ENCODE results near the gene MAML1.
A peak's percentile ranks its signal among the peaks of the same experiment; 100 is the strongest.
"Not testable (repeated sequence)": the region's sequence is repeated elsewhere in the genome, so short reads cannot be mapped to it uniquely, and the experiment has no call there.

Gene MAML1

GRCh38 chr5:179732412-179732917, at the start of gene MAML1:
Gene MAML1, plus strand, starts transcription at chr5:179732822. Its CDS starts 291 bp downstream, at chr5:179733113.
- Histone ChIP-seq H3K9ac (ENCODE audit: low read length in 2 of 2) (peak within 1 kb of the TSS; percentile 70 to 83), H3K27ac (ENCODE audit: low read length) (peak within 1 kb of the TSS; percentile 76), H3K9me3 (ENCODE audit: control insufficient read depth in 2 of 2, low read length in 2 of 2) (no peaks in the 10 kb centered on the region), H3K36me3 (ENCODE audit: control insufficient read depth in 2 of 2, insufficient read depth in 2 of 2, low read length in 2 of 2) (peaks cover 13 to 22% of the 10 kb centered on the region in 2 donors), H3K27me3 (ENCODE audit: control insufficient read depth in 1 of 2, insufficient read depth in 2 of 2, low read length in 2 of 2) (no peaks in the 10 kb centered on the region), H3K4me1 (ENCODE audit: control insufficient read depth, insufficient read depth, low read length) (peaks cover 18% of the 10 kb centered on the region), H3K4me3 (ENCODE audit: low read length in 2 of 2) (peak within 1 kb of the TSS; percentile 87 to 96)

- not testable (repeated sequence) for H3K9me3 ChIP-seq (ENCODE audit: control insufficient read depth in 2 of 2, low read length in 2 of 2); H3K36me3 ChIP-seq (ENCODE audit: control insufficient read depth in 2 of 2, insufficient read depth in 2 of 2, low read length in 2 of 2); H3K27me3 ChIP-seq (ENCODE audit: control insufficient read depth in 1 of 2, insufficient read depth in 2 of 2, low read length in 2 of 2); H3K4me3 ChIP-seq (ENCODE audit: low read length in 2 of 2); H3K27ac ChIP-seq (ENCODE audit: low read length); H3K4me1 ChIP-seq (ENCODE audit: control insufficient read depth, insufficient read depth, low read length); H3K9ac ChIP-seq (ENCODE audit: low read length in 2 of 2)
Observed at GRCh38 chr5:179689212-179689611, 43.4 kb upstream of the MAML1 start.

GRCh38 chr5:179694561-179694960, 38.1 kb upstream of the MAML1 start:
- Histone ChIP-seq H3K36me3 (ENCODE audit: control insufficient read depth in 2 of 2, insufficient read depth in 2 of 2, low read length in 2 of 2) (no peaks in the 10 kb centered on the region), H3K27me3 (ENCODE audit: control insufficient read depth in 1 of 2, insufficient read depth in 2 of 2, low read length in 2 of 2) (no peaks in the 10 kb centered on the region), H3K4me3 (ENCODE audit: low read length in 2 of 2) (no peak overlapping the region), H3K27ac (ENCODE audit: low read length) (no peak overlapping the region), H3K4me1 (ENCODE audit: control insufficient read depth, insufficient read depth, low read length) (peaks cover 6% of the 10 kb centered on the region), H3K9ac (ENCODE audit: low read length in 2 of 2) (no peak overlapping the region), H3K9me3 (ENCODE audit: control insufficient read depth in 2 of 2, low read length in 2 of 2) (no peaks in the 10 kb centered on the region)

GRCh38 chr5:179696603-179697002, 36.0 kb upstream of the MAML1 start:
- peaks cover 17% of the 10 kb centered on the region for H3K4me1 ChIP-seq (ENCODE audit: control insufficient read depth, insufficient read depth, low read length)
- H3K9ac ChIP-seq (ENCODE audit: low read length in 2 of 2), result no peak overlapping the region
- no peak overlapping the region for H3K4me3 ChIP-seq (ENCODE audit: low read length in 2 of 2)
- no peak overlapping the region for H3K27ac ChIP-seq (ENCODE audit: low read length)
- no peaks in the 10 kb centered on the region for H3K27me3 ChIP-seq (ENCODE audit: control insufficient read depth in 1 of 2, insufficient read depth in 2 of 2, low read length in 2 of 2)
- H3K9me3 ChIP-seq (ENCODE audit: control insufficient read depth in 2 of 2, low read length in 2 of 2), result no peaks in the 10 kb centered on the region
- no peaks in the 10 kb centered on the region for H3K36me3 ChIP-seq (ENCODE audit: control insufficient read depth in 2 of 2, insufficient read depth in 2 of 2, low read length in 2 of 2)

GRCh38 chr5:179697108-179697507, 35.5 kb upstream of the MAML1 start:
- H3K4me3 ChIP-seq (ENCODE audit: low read length in 2 of 2), result no peak overlapping the region
- H3K27ac ChIP-seq (ENCODE audit: low read length), result peak overlapping the region; percentile 94

GRCh38 chr5:179697543-179697942, 35.1 kb upstream of the MAML1 start:
- H3K36me3 ChIP-seq (ENCODE audit: control insufficient read depth in 2 of 2, insufficient read depth in 2 of 2, low read length in 2 of 2); H3K27me3 ChIP-seq (ENCODE audit: control insufficient read depth in 1 of 2, insufficient read depth in 2 of 2, low read length in 2 of 2); H3K9me3 ChIP-seq (ENCODE audit: control insufficient read depth in 2 of 2, low read length in 2 of 2): not testable (repeated sequence)
- Histone ChIP-seq H3K27ac (ENCODE audit: low read length) (peak overlapping the region; percentile 94), H3K9ac (ENCODE audit: low read length in 2 of 2) (peak overlapping the region; percentile 88 to 90), H3K4me3 (ENCODE audit: low read length in 2 of 2) (peak overlapping the region; percentile 73 to 88), H3K4me1 (ENCODE audit: control insufficient read depth, insufficient read depth, low read length) (peaks cover 17% of the 10 kb centered on the region)

More at GRCh38 chr5:179697108-179697507, 35.5 kb upstream of the MAML1 start:
- Histone ChIP-seq H3K9me3 (ENCODE audit: control insufficient read depth in 2 of 2, low read length in 2 of 2) (no peaks in the 10 kb centered on the region), H3K4me1 (ENCODE audit: control insufficient read depth, insufficient read depth, low read length) (peaks cover 17% of the 10 kb centered on the region), H3K36me3 (ENCODE audit: control insufficient read depth in 2 of 2, insufficient read depth in 2 of 2, low read length in 2 of 2) (no peaks in the 10 kb centered on the region), H3K27me3 (ENCODE audit: control insufficient read depth in 1 of 2, insufficient read depth in 2 of 2, low read length in 2 of 2) (no peaks in the 10 kb centered on the region), H3K9ac (ENCODE audit: low read length in 2 of 2) (no peak overlapping the region)

- H3K4me3 ChIP-seq (ENCODE audit: low read length in 2 of 2), result peak overlapping the region; percentile 73 to 88
- no peaks in the 10 kb centered on the region for H3K36me3 ChIP-seq (ENCODE audit: control insufficient read depth in 2 of 2, insufficient read depth in 2 of 2, low read length in 2 of 2)
- H3K9me3 ChIP-seq (ENCODE audit: control insufficient read depth in 2 of 2, low read length in 2 of 2), result no peaks in the 10 kb centered on the region
- H3K4me1 ChIP-seq (ENCODE audit: control insufficient read depth, insufficient read depth, low read length), result peaks cover 17% of the 10 kb centered on the region
- H3K9ac ChIP-seq (ENCODE audit: low read length in 2 of 2), result peak overlapping the region; percentile 88 to 90
- H3K27ac ChIP-seq (ENCODE audit: low read length), result peak overlapping the region; percentile 94
- H3K27me3 ChIP-seq (ENCODE audit: control insufficient read depth in 1 of 2, insufficient read depth in 2 of 2, low read length in 2 of 2), result no peaks in the 10 kb centered on the region
Observed at GRCh38 chr5:179697993-179698934, 34.4 kb upstream of the MAML1 start.

GRCh38 chr5:179698935-179699615, 33.5 kb upstream of the MAML1 start, which contains the start of gene CANX:
Gene CANX, plus strand, starts transcription at chr5:179698967. Its CDS starts 6,715 bp downstream, at chr5:179705682.
- Histone ChIP-seq H3K9me3 (ENCODE audit: control insufficient read depth in 2 of 2, low read length in 2 of 2) (no peaks in the 10 kb centered on the region), H3K4me1 (ENCODE audit: control insufficient read depth, insufficient read depth, low read length) (peaks cover 17% of the 10 kb centered on the region), H3K4me3 (ENCODE audit: low read length in 2 of 2) (peak within 1 kb of the TSS; percentile 88 to 98), H3K9ac (ENCODE audit: low read length in 2 of 2) (peak within 1 kb of the TSS; percentile 97 to 99), H3K27me3 (ENCODE audit: control insufficient read depth in 1 of 2, insufficient read depth in 2 of 2, low read length in 2 of 2) (no peaks in the 10 kb centered on the region), H3K36me3 (ENCODE audit: control insufficient read depth in 2 of 2, insufficient read depth in 2 of 2, low read length in 2 of 2) (peaks cover 0 to 3% of the 10 kb centered on the region in 2 donors), H3K27ac (ENCODE audit: low read length) (peak within 1 kb of the TSS; percentile 94)

- Histone ChIP-seq H3K4me3 (ENCODE audit: low read length in 2 of 2) (peak overlapping the region; percentile 88 to 98), H3K9ac (ENCODE audit: low read length in 2 of 2) (peak overlapping the region; percentile 97 to 99), H3K27ac (ENCODE audit: low read length) (peak overlapping the region; percentile 92), H3K9me3 (ENCODE audit: control insufficient read depth in 2 of 2, low read length in 2 of 2) (no peaks in the 10 kb centered on the region), H3K36me3 (ENCODE audit: control insufficient read depth in 2 of 2, insufficient read depth in 2 of 2, low read length in 2 of 2) (peaks cover 0 to 3% of the 10 kb centered on the region in 2 donors), H3K4me1 (ENCODE audit: control insufficient read depth, insufficient read depth, low read length) (peaks cover 17% of the 10 kb centered on the region), H3K27me3 (ENCODE audit: control insufficient read depth in 1 of 2, insufficient read depth in 2 of 2, low read length in 2 of 2) (no peaks in the 10 kb centered on the region)
Observed at GRCh38 chr5:179699616-179700237, 32.9 kb upstream of the MAML1 start.

GRCh38 chr5:179700401-179700918, 32.2 kb upstream of the MAML1 start:
- Histone ChIP-seq H3K9me3 (ENCODE audit: control insufficient read depth in 2 of 2, low read length in 2 of 2) (no peaks in the 10 kb centered on the region), H3K27ac (ENCODE audit: low read length) (no peak overlapping the region), H3K4me1 (ENCODE audit: control insufficient read depth, insufficient read depth, low read length) (peaks cover 17% of the 10 kb centered on the region), H3K27me3 (ENCODE audit: control insufficient read depth in 1 of 2, insufficient read depth in 2 of 2, low read length in 2 of 2) (no peaks in the 10 kb centered on the region), H3K9ac (ENCODE audit: low read length in 2 of 2) (peak overlapping the region; percentile 97 to 99), H3K36me3 (ENCODE audit: control insufficient read depth in 2 of 2, insufficient read depth in 2 of 2, low read length in 2 of 2) (peaks cover 0 to 3% of the 10 kb centered on the region in 2 donors), H3K4me3 (ENCODE audit: low read length in 2 of 2) (peak overlapping the region; percentile 21 to 88)
